Cerebellar cortex (tissue), 1 donor: ENCODE results near the gene SLC25A29.

Source experiments
- DNase-seq: peaks from one replicate; pipeline ENCODE4 v3.0.0-alpha.2; 2015; ENCODE audit warnings: low spot score

SLC25A29 gene

GRCh38 chr14:100332071-100332639 is 25.9 kb upstream of the SLC25A29 start:
- no peak for DNase-seq

DNA sequence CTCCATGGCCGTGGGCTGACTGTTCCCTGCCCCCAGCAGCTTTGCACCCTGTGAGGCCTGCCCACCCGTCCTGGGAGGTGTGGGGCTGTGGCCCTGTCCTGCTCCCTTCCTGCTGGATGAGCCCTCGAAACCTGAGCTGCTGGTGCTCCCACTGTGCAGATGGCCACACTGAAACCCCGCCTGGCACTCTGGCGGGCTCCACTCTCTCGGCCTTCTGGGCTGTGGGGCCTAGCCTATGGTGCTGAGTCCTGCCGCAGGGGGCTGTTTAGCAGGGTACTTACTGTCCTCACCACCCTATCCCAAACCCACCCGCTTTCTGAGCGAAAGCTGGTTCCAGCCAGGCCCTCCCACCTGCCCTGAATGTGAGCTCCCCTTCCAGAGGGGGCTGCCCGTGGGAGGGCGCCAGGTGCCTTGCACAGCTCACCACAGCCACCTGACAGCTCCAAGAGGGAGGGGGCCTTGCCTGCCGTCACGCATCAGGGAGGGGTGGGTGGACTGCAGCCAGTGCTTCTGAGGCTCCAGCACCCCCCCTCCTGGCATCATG is 24.2 kb upstream of the SLC25A29 start:
- DNase-seq = no peak

DNA sequence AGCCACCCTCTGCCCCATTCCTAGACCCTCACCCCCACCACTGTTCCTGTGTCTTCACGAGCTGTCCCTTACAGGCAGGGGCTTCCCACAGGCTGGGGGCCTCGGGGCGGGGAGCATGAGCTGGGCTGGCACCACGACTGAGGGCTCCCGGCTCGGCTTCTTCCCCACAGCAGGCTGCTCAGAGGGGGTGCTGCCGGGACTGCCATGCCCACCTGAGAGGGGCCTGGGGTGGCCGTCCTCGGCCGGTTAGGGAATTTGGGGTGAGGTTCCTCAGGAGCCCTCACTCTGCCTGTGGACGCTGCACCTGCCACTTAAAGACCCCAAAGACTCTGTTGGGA is 23.7 kb upstream of the SLC25A29 start:
- no peak for DNase-seq

GRCh38 chr14:100329233-100330006 is 23.2 kb upstream of the SLC25A29 start:
- no peak for DNase-seq

DNA sequence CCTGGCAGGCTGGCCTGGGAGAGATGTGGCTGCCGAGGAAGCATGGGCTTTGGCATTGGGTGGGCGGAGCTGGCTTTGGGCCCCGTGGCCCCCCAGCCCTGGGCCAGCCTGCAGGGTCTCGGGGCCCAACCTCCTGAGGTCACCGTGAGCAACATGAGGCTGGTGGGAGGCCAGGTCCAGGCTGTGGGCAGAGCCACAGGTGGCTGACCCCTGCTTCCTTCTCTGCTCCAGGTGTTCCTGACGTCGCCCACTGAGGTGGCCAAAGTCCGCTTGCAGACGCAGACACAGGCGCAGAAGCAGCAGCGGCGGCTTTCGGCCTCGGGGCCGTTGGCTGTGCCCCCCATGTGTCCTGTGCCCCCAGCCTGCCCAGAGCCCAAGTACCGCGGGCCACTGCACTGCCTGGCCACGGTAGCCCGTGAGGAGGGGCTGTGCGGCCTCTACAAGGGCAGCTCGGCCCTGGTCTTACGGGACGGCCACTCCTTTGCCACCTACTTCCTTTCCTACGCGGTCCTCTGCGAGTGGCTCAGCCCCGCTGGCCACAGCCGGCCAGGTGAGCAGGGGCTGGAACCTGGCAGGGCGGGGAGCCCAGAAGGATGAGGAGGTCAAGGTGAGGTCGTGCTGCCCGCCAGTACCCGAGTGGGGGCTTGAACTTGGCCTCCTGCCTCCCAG is 22.4 kb upstream of the SLC25A29 start:
- DNase-seq = no peak

DNA sequence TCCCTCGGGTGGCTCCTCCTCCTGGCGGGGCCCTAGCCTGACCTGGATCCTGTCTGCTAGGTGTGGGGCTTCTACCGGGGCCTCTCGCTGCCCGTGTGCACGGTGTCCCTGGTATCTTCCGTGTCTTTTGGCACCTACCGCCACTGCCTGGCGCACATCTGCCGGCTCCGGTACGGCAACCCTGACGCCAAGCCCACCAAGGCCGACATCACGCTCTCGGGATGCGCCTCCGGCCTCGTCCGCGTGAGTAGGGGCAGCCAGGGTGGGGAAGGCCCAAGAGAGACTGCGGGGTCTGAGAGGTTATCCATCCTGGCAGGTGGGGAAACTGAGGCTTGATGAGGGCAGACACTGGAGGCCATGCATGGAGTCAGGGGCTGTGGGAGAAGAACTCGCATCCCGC is 20.9 kb upstream of the SLC25A29 start:
- no peak for DNase-seq

DNA sequence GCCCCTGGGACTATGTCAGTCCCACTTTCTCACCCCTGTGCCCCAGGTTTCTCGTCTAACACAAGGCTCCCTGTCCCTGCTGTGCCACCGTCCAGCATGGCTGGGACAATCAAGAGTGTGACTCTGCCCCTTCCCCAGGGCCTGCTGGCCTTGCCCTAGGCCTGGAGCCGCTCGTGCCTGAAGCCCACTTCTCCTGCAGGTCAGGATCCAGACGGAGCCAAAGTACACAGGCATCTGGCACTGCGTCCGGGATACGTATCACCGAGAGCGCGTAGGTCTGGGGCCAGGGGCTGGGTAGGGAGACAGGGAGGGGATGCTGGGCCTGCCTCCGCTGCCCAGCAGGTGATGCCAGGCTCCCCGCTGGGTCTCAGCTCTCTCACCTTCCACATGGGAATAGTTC is 19.7 kb upstream of the SLC25A29 start:
- no peak for DNase-seq

DNA sequence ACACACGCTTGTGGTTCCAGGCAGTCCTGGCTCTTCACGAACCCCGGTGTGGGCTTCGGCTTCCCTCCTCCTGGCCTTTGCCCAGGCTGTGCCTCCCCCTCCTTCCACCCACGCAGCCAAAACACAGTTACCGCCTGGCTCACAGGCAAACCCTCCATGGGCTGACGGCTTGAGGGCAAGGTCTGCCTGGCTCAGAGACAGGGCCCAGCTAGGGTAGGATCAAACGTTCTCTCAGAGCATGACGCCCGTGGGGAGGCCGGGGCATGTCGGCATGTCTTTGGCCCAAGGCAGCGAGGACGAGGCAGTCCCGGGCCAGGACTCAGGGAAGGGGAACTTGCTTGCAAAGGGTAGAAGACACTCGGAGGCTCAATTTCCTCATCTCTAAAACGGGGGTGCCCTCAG is 19.0 kb upstream of the SLC25A29 start:
- no peak for DNase-seq

DNA sequence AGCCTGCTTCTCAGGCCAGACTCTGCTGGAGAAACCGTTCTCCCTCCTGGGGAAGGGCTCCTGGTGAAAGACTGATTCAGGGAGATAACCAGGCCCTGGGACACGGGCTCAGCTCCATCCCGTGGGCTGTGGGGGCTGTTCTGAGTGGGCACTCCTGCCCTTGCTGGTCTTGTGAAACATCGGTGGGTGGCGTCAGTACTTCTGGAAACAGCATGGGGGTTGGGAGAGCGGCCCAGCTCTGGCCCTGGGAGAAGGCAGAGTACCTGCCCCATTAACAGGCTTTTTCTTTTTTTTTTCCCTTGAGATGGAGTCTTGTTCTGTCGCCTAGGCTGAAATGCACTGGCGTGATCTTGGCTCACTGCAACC is 17.7 kb upstream of the SLC25A29 start:
- DNase-seq = no peak

DNA sequence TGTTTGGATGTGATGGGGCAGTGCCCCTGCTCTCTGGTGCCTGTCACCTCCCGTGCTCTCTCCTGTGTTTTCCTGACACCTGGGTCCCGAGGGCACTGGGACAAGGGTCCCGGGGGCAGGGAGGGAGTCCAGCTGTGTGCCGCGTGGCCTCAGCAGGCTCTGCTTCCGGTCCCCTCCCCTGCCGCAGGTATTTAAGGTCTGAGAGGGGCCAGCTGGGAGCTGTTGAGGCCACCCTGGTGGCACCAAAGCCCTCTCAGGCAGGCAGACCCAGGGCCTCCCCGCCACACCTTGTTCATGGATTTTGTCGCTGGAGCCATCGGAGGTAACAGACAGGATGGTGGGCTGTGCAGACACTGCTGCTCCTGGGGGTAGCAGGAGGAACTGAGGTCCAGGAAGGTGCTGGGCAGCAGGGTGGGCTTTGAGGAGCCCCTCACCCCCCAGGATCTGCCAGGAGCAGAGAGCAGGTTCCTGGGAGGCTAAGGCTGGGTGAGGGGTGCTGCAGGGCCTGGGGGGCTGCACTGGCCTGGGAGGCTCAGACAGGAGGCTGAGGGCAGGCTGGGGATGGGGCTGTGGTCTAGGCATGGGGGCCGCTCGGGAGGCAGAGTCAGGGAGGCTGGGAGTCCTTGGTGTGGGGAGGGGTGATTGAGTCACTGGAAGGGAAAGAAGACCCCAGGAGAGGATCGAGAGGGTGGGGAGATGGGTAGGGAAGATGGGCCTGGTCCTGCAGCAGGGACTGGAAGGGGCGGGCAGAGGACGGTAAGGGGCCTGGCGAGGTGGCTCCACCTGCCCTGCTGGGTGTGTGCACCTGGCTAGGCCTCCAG is 17.1 kb upstream of the SLC25A29 start, which contains the start of gene SLC25A47:
Gene SLC25A47, plus strand, starts transcription at position 219 of the 821 bp plus-strand sequence. Its CDS starts 76 bp downstream, at position 295.
- DNase-seq = no peak

DNA sequence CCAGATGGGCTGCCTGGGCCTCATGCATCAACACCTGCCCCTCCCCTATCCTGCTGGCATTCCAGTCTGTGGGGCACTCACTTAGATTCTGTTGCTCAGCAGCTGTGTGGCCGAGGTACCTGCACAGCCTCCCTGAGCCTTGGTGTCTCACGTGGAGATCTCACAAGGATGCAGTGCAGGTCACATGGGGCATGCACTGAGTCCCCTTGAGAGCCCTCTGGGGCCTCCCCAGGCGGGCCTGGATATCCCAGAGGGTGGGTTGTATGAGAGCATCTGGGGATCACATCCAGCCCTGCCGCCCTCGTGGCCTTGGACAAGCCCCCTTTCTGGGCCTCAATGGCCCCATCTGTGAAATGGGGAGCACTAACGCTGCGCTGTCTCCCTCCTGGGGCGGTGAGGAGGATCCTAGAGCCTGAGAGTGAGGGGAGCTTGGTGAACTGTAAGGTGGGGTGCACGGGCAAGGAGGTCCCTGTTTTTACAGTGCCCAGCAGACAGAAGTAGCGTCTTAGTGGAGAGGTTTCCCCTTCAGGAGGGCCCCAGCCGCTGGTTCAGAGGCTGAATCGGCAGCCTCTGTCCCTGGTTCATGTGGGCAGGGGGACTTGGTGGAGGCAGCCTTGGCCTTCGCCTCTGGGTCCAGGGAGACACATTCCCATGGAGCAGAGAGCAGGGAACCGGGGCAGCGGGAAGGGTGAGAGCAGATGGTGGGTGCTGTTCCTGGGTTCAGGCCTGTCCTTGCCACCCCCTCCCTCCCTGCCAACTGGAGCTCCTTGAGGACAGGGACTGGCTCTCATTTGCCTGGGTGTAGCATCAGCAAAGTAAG is 16.1 kb upstream of the SLC25A29 start:
- no peak for DNase-seq

- DNase-seq = no peak
These were observed 15.4 kb upstream of the SLC25A29 start for GRCh38 chr14:100321473-100322137.

- no peak for DNase-seq
These were observed 14.1 kb upstream of the SLC25A29 start for GRCh38 chr14:100320157-100320856.

GRCh38 chr14:100317912-100318808 is 11.9 kb upstream of the SLC25A29 start:
- no peak for DNase-seq

- DNase-seq = no peak
These were observed 11.1 kb upstream of the SLC25A29 start for GRCh38 chr14:100317389-100317788.

GRCh38 chr14:100314724-100315123 is 8.5 kb upstream of the SLC25A29 start:
- DNase-seq = no peak

DNA sequence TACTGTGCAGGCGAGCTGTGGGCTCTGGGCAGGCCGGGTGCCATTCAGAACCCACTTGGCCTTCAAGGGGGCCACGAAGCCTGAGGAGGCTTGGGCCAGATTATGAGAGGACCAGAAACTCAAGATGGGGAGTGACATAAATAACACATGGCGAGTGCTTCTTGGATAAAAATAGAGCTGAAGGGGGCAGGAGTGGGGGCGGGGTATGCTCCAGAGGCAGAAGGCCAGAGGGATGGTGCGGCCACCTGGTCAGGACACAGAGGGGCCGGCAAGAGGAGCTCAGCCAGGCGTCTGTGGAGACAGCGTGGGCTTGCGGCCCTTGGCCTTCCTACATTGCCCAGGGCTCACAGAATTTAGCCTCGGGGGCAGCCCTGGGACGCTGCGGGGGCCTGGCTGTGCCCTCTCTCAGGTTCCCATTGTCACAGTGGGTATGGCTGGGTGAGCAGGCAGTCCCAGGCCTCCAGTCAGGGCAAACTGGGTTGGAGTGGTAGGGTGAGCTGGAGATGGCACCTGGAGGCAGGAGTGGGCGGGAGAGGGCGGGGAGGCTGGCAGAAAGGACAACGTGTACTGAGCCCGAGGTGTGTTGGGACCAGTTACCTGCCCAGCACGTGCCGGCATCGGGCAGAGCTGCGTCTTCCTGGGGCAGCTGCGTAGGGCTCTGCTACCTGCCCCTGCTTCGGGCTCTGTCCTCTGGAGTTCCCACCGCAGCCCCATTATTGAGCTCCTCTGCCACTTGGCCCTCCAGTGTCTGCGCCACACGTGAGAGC is 7.4 kb upstream of the SLC25A29 start:
- no peak for DNase-seq

GRCh38 chr14:100312877-100313400 is 6.7 kb upstream of the SLC25A29 start:
- DNase-seq = no peak
